Measurements from ENCODE around the gene SDC1. TPM values are rescaled to one million over a fixed set of nuclear protein-coding genes. Genes with fewer than 3 reads are reported as not detected.

Gene SDC1
- total and polyA plus RNA-seq, 2 of the 8 experiments (the other 6 are each of a cell fraction or from before 2014, with no cell fraction given), result 45.3 to 73.3 TPM

DNA sequence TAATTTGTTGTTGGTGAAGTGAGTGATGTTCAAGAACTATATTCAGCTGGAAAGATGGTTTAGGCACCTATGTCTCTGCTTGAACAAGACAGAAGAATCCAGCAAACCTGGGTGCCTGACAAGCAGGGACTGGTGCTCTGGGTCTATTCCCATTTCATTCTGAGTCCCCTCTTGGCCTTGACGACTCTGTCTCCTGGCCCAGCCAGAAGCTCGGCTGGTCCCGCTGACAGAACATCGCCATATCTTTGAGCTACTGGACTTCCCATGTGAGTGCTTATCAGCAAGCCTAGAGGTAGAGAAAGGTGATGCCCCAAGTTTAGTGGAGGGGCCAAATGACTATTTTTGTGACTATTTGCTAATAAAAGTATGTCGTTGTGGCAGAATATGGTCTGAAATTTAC, 48.2 kb downstream of the SDC1 start:
- Histone ChIP-seq H2BK15ac (ENCODE audit: low read length) (no peak overlapping the region), H2BK12ac (ENCODE audit: low read depth, low read length) (no peak overlapping the region), H3K79me2 (ENCODE audit: control insufficient read depth in 1 of 2, insufficient read depth in 2 of 2, low read length in 2 of 2) (no peaks in the 10 kb centered on the region), H3K23ac (ENCODE audit: insufficient read length) (no peak overlapping the region), H3K9ac (replicated peaks in 1 of 4; ENCODE audit: extremely low read depth in 1 of 4, low read depth in 3 of 4, low read length in 3 of 4) (no peak overlapping the region), H3K4me2 (ENCODE audit: insufficient read depth in 1 of 2, low read depth in 2 of 2, low read length in 2 of 2) (no peak overlapping the region), H2AFZ (ENCODE audit: low read length) (no peak overlapping the region), H3K27ac (ENCODE audit: low read depth, low read length) (no peak overlapping the region), H3K4me1 (replicated peaks in 1 of 4; ENCODE audit: control insufficient read depth in 3 of 4, insufficient read depth in 4 of 4, low read length in 3 of 4) (peaks cover 0 to 10% (median 0%) of the 10 kb centered on the region in 4 experiments; a peak in 2 of 7 replicates), H3K27me3 (replicated peaks in 1 of 4; ENCODE audit: control insufficient read depth in 3 of 4, extremely low read depth in 1 of 4, insufficient read depth in 3 of 4, low read length in 3 of 4) (no peaks in the 10 kb centered on the region), H3K4me3 (ENCODE audit: extremely low read depth in 1 of 4, insufficient read depth in 2 of 4, low read depth in 3 of 4, low read length in 4 of 4) (no peak overlapping the region), H3K9me3 (ENCODE audit: insufficient read depth in 2 of 2, low read depth in 1 of 2, low read length in 1 of 2) (no peaks in the 10 kb centered on the region), H3K79me1 (ENCODE audit: low read depth, low read length) (no peaks in the 10 kb centered on the region), H3K56ac (replicated peaks; ENCODE audit: insufficient read length, low read depth, low read length) (no peak overlapping the region), H2AK5ac (ENCODE audit: low read depth, low read length) (no peak overlapping the region), H4K91ac (replicated peaks; ENCODE audit: insufficient read length, low read length) (no peak overlapping the region), H3K23me2 (ENCODE audit: low read depth, low read length) (no peaks in the 10 kb centered on the region), H3K14ac (ENCODE audit: insufficient read length) (no peak overlapping the region), H2BK120ac (replicated peaks; ENCODE audit: low read depth, low read length) (no peak overlapping the region), H4K8ac (ENCODE audit: extremely low read depth, insufficient read depth, low read length) (no peak overlapping the region), H2BK5ac (ENCODE audit: low read depth, low read length) (no peak overlapping the region), H4K20me1 (replicated peaks in 1 of 2; ENCODE audit: control insufficient read depth in 1 of 2, insufficient read depth in 2 of 2, low read length in 2 of 2) (no peaks in the 10 kb centered on the region), H3K36me3 (ENCODE audit: control insufficient read depth in 2 of 4, insufficient read depth in 4 of 4, low read length in 3 of 4) (no peaks in the 10 kb centered on the region), H2BK20ac (ENCODE audit: low read length) (no peak overlapping the region), H4K5ac (ENCODE audit: insufficient read length, low read depth, low read length) (no peak overlapping the region), H3K18ac (ENCODE audit: extremely low read depth, low read length) (no peak overlapping the region), H3K4ac (replicated peaks; ENCODE audit: insufficient read length, low read depth, low read length) (no peak overlapping the region)
- DNase-seq (ENCODE audit: low read depth in 1 of 2, low spot score in 2 of 2) (no peak), FAIRE-seq (no peak)
- CTCF ChIA-PET (ENCODE audit: partially characterized antibody), result interaction anchor here (0.8 to 17.4 kb wide), 8 partner anchors 13 to 167 kb away, joined by 3 to 163 read pairs (median 3); no protein-coding TSS in a partner anchor
- POLR2A ChIA-PET (ENCODE audit: partially characterized antibody), result interaction anchor here (1.0 kb wide), 1 partner anchor 13 kb away, joined by 3 read pairs; no protein-coding TSS in a partner anchor
- WGBS, 2 experiments (ENCODE audit: extremely low coverage in 1 of 2, insufficient coverage in 1 of 2, insufficient read length in 1 of 2, insufficient replicate concordance in 2 of 2, low coverage in 1 of 2, low lambda C conversion rate in 2 of 2, missing lambda C conversion rate in 1 of 2), result 99% methylated on average over 5 of the region's 5 CpGs; no CpG with 5 or more reads in 1 of the 2 experiments
- TF ChIP-seq TEAD4 (IDR thresholded peaks at IDR 0.05; ENCODE audit: low read depth, low read length), result no peak
- TF ChIP-seq EP300 (IDR thresholded peaks at IDR 0.05; ENCODE audit: borderline replicate concordance in 1 of 2, low read depth in 2 of 2, low read length in 2 of 2), result no peak
- no peak for TF ChIP-seq KDM5A (IDR thresholded peaks at IDR 0.05; ENCODE audit: low read length)
- no peak for TF ChIP-seq POLR2AphosphoS5 (IDR thresholded peaks at IDR 0.05; ENCODE audit: low read depth, low read length)
- no peak for TF ChIP-seq USF2 (IDR thresholded peaks at IDR 0.05; ENCODE audit: low read length)
- TF ChIP-seq MAX (IDR thresholded peaks at IDR 0.05), result no peak
- TF ChIP-seq TCF12 (IDR thresholded peaks at IDR 0.05; ENCODE audit: low read depth, low read length), result no peak
- TF ChIP-seq HDAC6 (IDR thresholded peaks at IDR 0.05; ENCODE audit: low read depth, low read length), result no peak
